Heart left ventricle (tissue), 16 donors: Measurements from ENCODE around the gene C1orf116. TPM values are rescaled to one million over a fixed set of nuclear protein-coding genes. Genes with fewer than 3 reads are reported as not detected.
A peak's percentile ranks its signal among the peaks of the same experiment; 100 is the strongest.

Experiments
- ATAC-seq, 4 donors: fragments of 200-7000 bp; cut with Tn5 transposase; one replicate each; pipeline ENCODE4 v1.9.1; 2020 to 2022; ENCODE audit warnings: moderate library complexity in 4 of 4, mild to moderate bottlenecking in 3 of 4, moderate number of reproducible peaks in 1 of 4
- DNase-seq, 5 donors: peaks; one replicate each; pipeline ENCODE4 v3.0.0-alpha.2; 2020
- H3K27ac ChIP-seq, 12 donors: fragments of 200-600 bp; sonication (generic) in 4 of 12; one replicate each; pipeline versions ENCODE4 v1.5.0 to v1.8.0; 2016 to 2022; ENCODE audit warnings: mild to moderate bottlenecking in 2 of 12
- H3K27me3 ChIP-seq, 9 donors: fragments of 200-600 bp; sonication (generic) in 2 of 9; one replicate each; pipeline versions ENCODE4 v1.5.1 to v1.8.0; 2016 to 2022; ENCODE audit warnings: mild to moderate bottlenecking in 3 of 9
- H3K36me3 ChIP-seq, 9 donors: fragments of 200-600 bp; sonication (generic) in 2 of 9; one replicate each; pipeline versions ENCODE4 v1.5.0 to v1.8.0; 2018 to 2022; ENCODE audit warnings: mild to moderate bottlenecking in 2 of 9
- H3K4me1 ChIP-seq, 12 donors: fragments of 200-600 bp; sonication (generic) in 4 of 12; one replicate each; pipeline versions ENCODE4 v1.5.0 to v1.8.0; 2016 to 2022; ENCODE audit warnings: mild to moderate bottlenecking in 3 of 12
- H3K4me3 ChIP-seq, 12 donors: fragments of 200-600 bp; sonication (generic) in 4 of 12; one replicate each; pipeline versions ENCODE4 v1.5.0 to v1.8.0; 2017 to 2022; ENCODE audit warnings: mild to moderate bottlenecking in 9 of 12, moderate library complexity in 4 of 12
- H3K9me3 ChIP-seq, 12 donors: fragments of 200-600 bp; sonication (generic) in 4 of 12; one replicate each; pipeline versions ENCODE4 v1.5.0 to v1.8.0; 2016 to 2022; ENCODE audit warnings: mild to moderate bottlenecking in 1 of 12
- POLR2A ChIP-seq, 2 donors: fragments of 450-650 bp; IDR thresholded peaks; one replicate each; pipeline ENCODE4 v1.6.1; 2017; ENCODE audit warnings: antibody characterized with exemption in 2 of 2, mild to moderate bottlenecking in 2 of 2, moderate library complexity in 2 of 2
- WGBS, 4 donors: extraction: QIAGEN DNeasy Blood & Tissue Kit in 2 of 4; methylation state at CpG; one replicate each; pipeline versions ENCODE4 v1.1.5 to v1.1.7; 2013 to 2018; 5-methylcytosine and 5-hydroxymethylcytosine counted together
- intact Hi-C, 10 donors: fragments of 100-400 bp; cut with DNase I; formaldehyde crosslinking; loops; one replicate each; pipeline versions ENCODE4 v1.11.1 to v1.14.2; 2022
- polyA plus RNA-seq, 2 donors: library from polyadenylated mRNA; stranded (reverse); fragments of 200-250 nt; gene quantifications; one replicate each; pipeline ENCODE4 v1.2.3, GENCODE V29; 2013
- total RNA-seq, 9 donors: library from RNA; depleted of rRNA in 2 of 9; stranded (reverse); fragments of >200 nt in 2 of 9; fragmentation: NEBNext Ultra II Directional in 3 of 9; extraction: Animal tissue kit (Norgen Biotek cat#: 25700) in 3 of 9; gene quantifications; one replicate each; pipeline versions ENCODE4 v1.1.0 to v1.2.4, GENCODE V29; 2016 to 2023
- TF ChIP-seq, protein P1 (sequence below), 12 donors: fragments of 200-600 bp; sonication (generic) in 4 of 12; IDR thresholded peaks; one replicate each; pipeline versions ENCODE4 v1.5.0 to v1.8.0; 2018 to 2022; ENCODE audit warnings: antibody characterized with exemption in 12 of 12, mild to moderate bottlenecking in 5 of 12
- donor health status: ischemic (EF 13 %, LVEDD 7.1; RV severe dilation, severe dysfunction).
- donor health status: healthy with polysubstance abuse.
- donor health status: DM: no; HTN: yes; CAD: no.
- donor health status: DM: no; HTN: no; CAD: no.
- donor health status: ischemic (EF 25% LVEDD 6.9; RV normal size, moderate dysfunction).
- donor health status: ischemic (EF 25% LVEDD 5.7; RV mildly dilated, moderate dysfunction).
- donor health status: healthy.
- donor health status: DM: yes; HTN: yes; CAD: no.
- donor health status: ischemic (EF 35%, LVEDD 5.7; RV mildly dilated, moderate dysfunction).
- donor health status: nonischemic (EF 11% LVEDD 7.7; RV severe dilation, severe dysfunction).
- donor health status: DM: yes; HTN: yes; CAD: no.
- donor health status: PGD.
- donor health status: ischemic (EF 29% LVEDD 5.4; RV normal size, mild dysfunction).
- donor health status: nonischemic (EF 23%, LVEDD 6.1; RV moderate dilation, normal function).

C1orf116 gene
- total and polyA plus RNA-seq, 11 donors, result 0.08 to 3.3 (median 0.60) TPM

- Histone ChIP-seq H3K27ac (peak overlapping the region in 1 of 12 donors; percentile 95), H3K9me3 (no peaks in the 10 kb centered on the region), H3K36me3 (no peaks in the 10 kb centered on the region), H3K27me3 (peaks cover 0 to under 1% (median 0%) of the 10 kb centered on the region in 9 donors), H3K4me1 (peaks cover 0 to 55% (median 31%) of the 10 kb centered on the region in 12 donors), H3K4me3 (no peak overlapping the region)
- intact Hi-C loops, result no loop called here
- DNase-seq, result no peak
- TF ChIP-seq, protein P1, sequence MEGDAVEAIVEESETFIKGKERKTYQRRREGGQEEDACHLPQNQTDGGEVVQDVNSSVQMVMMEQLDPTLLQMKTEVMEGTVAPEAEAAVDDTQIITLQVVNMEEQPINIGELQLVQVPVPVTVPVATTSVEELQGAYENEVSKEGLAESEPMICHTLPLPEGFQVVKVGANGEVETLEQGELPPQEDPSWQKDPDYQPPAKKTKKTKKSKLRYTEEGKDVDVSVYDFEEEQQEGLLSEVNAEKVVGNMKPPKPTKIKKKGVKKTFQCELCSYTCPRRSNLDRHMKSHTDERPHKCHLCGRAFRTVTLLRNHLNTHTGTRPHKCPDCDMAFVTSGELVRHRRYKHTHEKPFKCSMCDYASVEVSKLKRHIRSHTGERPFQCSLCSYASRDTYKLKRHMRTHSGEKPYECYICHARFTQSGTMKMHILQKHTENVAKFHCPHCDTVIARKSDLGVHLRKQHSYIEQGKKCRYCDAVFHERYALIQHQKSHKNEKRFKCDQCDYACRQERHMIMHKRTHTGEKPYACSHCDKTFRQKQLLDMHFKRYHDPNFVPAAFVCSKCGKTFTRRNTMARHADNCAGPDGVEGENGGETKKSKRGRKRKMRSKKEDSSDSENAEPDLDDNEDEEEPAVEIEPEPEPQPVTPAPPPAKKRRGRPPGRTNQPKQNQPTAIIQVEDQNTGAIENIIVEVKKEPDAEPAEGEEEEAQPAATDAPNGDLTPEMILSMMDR (IDR thresholded peaks at IDR 0.05), result no peak
- no peak for TF ChIP-seq POLR2A (IDR thresholded peaks at IDR 0.05)
- no peak for ATAC-seq
- WGBS, 4 donors, result 91 to 96% (median 95%) methylated on average over 18 of the region's 18 CpGs
Measured at GRCh38 chr1:207027206-207027777, 5.3 kb downstream of the C1orf116 start.

GRCh38 chr1:207026104-207026534, 6.4 kb downstream of the C1orf116 start:
- 13 to 33% (median 30%) methylated on average over 4 of the region's 4 CpGs for WGBS, 4 donors
- intact Hi-C loops, result no loop called here
- DNase-seq, result no peak
- ATAC-seq, result no peak
- H3K9me3 ChIP-seq, result no peaks in the 10 kb centered on the region
- peak overlapping the region in 11 of 12 donors; percentile 75 to 97 (median 86) for H3K27ac ChIP-seq
- no peaks in the 10 kb centered on the region for H3K27me3 ChIP-seq
- H3K4me3 ChIP-seq, result peak overlapping the region in 1 of 12 donors; percentile 2
- no peaks in the 10 kb centered on the region for H3K36me3 ChIP-seq
- peaks cover 0 to 46% (median 31%) of the 10 kb centered on the region in 12 donors for H3K4me1 ChIP-seq
- TF ChIP-seq, protein P1 (IDR thresholded peaks at IDR 0.05), result no peak

GRCh38 chr1:207025146-207025880, 7.2 kb downstream of the C1orf116 start:
- Histone ChIP-seq H3K4me3 (peak overlapping the region in 1 of 12 donors; percentile 2), H3K36me3 (no peaks in the 10 kb centered on the region), H3K4me1 (peaks cover 0 to 46% (median 31%) of the 10 kb centered on the region in 12 donors), H3K9me3 (no peaks in the 10 kb centered on the region), H3K27ac (peak overlapping the region; percentile 75 to 97 (median 86)), H3K27me3 (no peaks in the 10 kb centered on the region)
- WGBS, 4 donors, result 20 to 31% (median 23%) methylated on average over 5 of the region's 5 CpGs
- ATAC-seq (peak; percentile 65 to 81 (median 66)), DNase-seq (peak in 3 of 5 donors; percentile 19 to 57 (median 46))
- TF ChIP-seq, protein P1 (IDR thresholded peaks at IDR 0.05), result no peak
- no peak for TF ChIP-seq POLR2A (IDR thresholded peaks at IDR 0.05)
- intact Hi-C loops, result no loop called here
